HG02938 (cell line): ENCODE results near the gene HOMEZ.
"Not testable (repeated sequence)": the region's sequence is repeated elsewhere in the genome, so short reads cannot be mapped to it uniquely, and the experiment has no call there.

ENCODE experiments used
- ATAC-seq: cut with Tn5 transposase; IDR thresholded peaks from one replicate; pipeline ENCODE4 v1.9.1; 2021; ENCODE audit warnings: mild to moderate bottlenecking, moderate library complexity; ENCODE audit not compliant: unreplicated experiment

The HOMEZ gene

GRCh38 chr14:23232241-23232808 lies 53.6 kb downstream of the HOMEZ start:
- not testable (repeated sequence) for ATAC-seq

GRCh38 chr14:23228812-23229211 lies 57.1 kb downstream of the HOMEZ start:
- no peak for ATAC-seq

- no peak for ATAC-seq
Observed at GRCh38 chr14:23227566-23227965, 58.4 kb downstream of the HOMEZ start.

- not testable (repeated sequence) for ATAC-seq
Observed at GRCh38 chr14:23224958-23225357, 61.0 kb downstream of the HOMEZ start.
